ENCODE data around the gene CALN1.
A peak's percentile ranks its signal among the peaks of the same experiment; 100 is the strongest.

The CALN1 gene

GRCh38 chr7:71865172-71865571 lies 547.0 kb downstream of the CALN1 start:
- no peaks in the 10 kb centered on the region for H3K4me1 ChIP-seq (ENCODE audit: control insufficient read depth, insufficient read depth, low read length)
- no peak overlapping the region for H3K27ac ChIP-seq (ENCODE audit: extremely low read depth, low read depth, low read length)
- H3K4me3 ChIP-seq (ENCODE audit: low read depth, low read length): no peak overlapping the region
- no peak for TF ChIP-seq REPIN1 (tag by site-specific recombination; IDR thresholded peaks at IDR 0.05; ENCODE audit: low read depth)
- no peak for TF ChIP-seq YY1 (tag by site-specific recombination; IDR thresholded peaks at IDR 0.05)
- no peak for TF ChIP-seq ZNF221 (tag by site-specific recombination; IDR thresholded peaks at IDR 0.05; ENCODE audit: borderline replicate concordance)
- no peak for TF ChIP-seq ZNF654 (tag by site-specific recombination; IDR thresholded peaks at IDR 0.05; ENCODE audit: low read depth)
- no peak for TF ChIP-seq EGR2 (tag by site-specific recombination; IDR thresholded peaks at IDR 0.05; ENCODE audit: low read depth)
- no peak for TF ChIP-seq ZNF585B (tag by site-specific recombination; IDR thresholded peaks at IDR 0.05)
- no peak for TF ChIP-seq ELK4 (IDR thresholded peaks at IDR 0.05; ENCODE audit: borderline replicate concordance, low read depth, low read length)
- no peaks in the 10 kb centered on the region for H3K36me3 ChIP-seq (ENCODE audit: control insufficient read depth in 2 of 2, insufficient read depth in 1 of 2, low read length in 2 of 2)
- ChIA-PET POLR2A (no interaction called here), CTCF (no interaction called here)
- H3K9me3 ChIP-seq (ENCODE audit: control insufficient read depth, insufficient read depth, low read depth, low read length): no peaks in the 10 kb centered on the region

GRCh38 chr7:71864130-71864529 lies 548.0 kb downstream of the CALN1 start:
- ChIA-PET CTCF (no interaction called here), POLR2A (no interaction called here)

GRCh38 chr7:71860572-71860971 lies 551.6 kb downstream of the CALN1 start:
- Histone ChIP-seq H3K4me3 (ENCODE audit: low read depth, low read length) (no peak overlapping the region), H3K27ac (ENCODE audit: extremely low read depth, low read depth, low read length) (no peak overlapping the region), H3K36me3 (ENCODE audit: control insufficient read depth in 2 of 2, insufficient read depth in 1 of 2, low read length in 2 of 2) (no peaks in the 10 kb centered on the region), H3K9me3 (ENCODE audit: control insufficient read depth, insufficient read depth, low read depth, low read length) (no peaks in the 10 kb centered on the region), H3K4me1 (ENCODE audit: control insufficient read depth, insufficient read depth, low read length) (no peaks in the 10 kb centered on the region)
- ChIA-PET CTCF (no interaction called here), POLR2A (no interaction called here)
- TF ChIP-seq ZBTB17 (tag by site-specific recombination; IDR thresholded peaks at IDR 0.05) (no peak), YY2 (tag by site-specific recombination; IDR thresholded peaks at IDR 0.05) (no peak), ZNF274 (IDR thresholded peaks at IDR 0.05; ENCODE audit: low read length) (no peak), ZNF274 (tag by site-specific recombination; IDR thresholded peaks at IDR 0.05; ENCODE audit: borderline replicate concordance) (no peak), KLF10 (tag by site-specific recombination; IDR thresholded peaks at IDR 0.05) (no peak), ZEB2 (tag by site-specific recombination; IDR thresholded peaks at IDR 0.05) (no peak), GLIS2 (tag by site-specific recombination; IDR thresholded peaks at IDR 0.05) (no peak), ZBTB21 (tag by site-specific recombination; IDR thresholded peaks at IDR 0.05) (no peak), ZNF830 (tag by site-specific recombination; IDR thresholded peaks at IDR 0.05; ENCODE audit: low read depth) (no peak)

More at GRCh38 chr7:71864130-71864529, 548.0 kb downstream of the CALN1 start:
- H3K27ac ChIP-seq (ENCODE audit: extremely low read depth, low read depth, low read length): no peak overlapping the region
- H3K4me3 ChIP-seq (ENCODE audit: low read depth, low read length): no peak overlapping the region
- no peaks in the 10 kb centered on the region for H3K4me1 ChIP-seq (ENCODE audit: control insufficient read depth, insufficient read depth, low read length)
- H3K36me3 ChIP-seq (ENCODE audit: control insufficient read depth in 2 of 2, insufficient read depth in 1 of 2, low read length in 2 of 2): no peaks in the 10 kb centered on the region
- TF ChIP-seq ZBTB17 (tag by site-specific recombination; IDR thresholded peaks at IDR 0.05) (no peak), ZNF747 (tag by site-specific recombination; IDR thresholded peaks at IDR 0.05) (no peak), ZNF10 (tag by site-specific recombination; IDR thresholded peaks at IDR 0.05) (peak; percentile 89), ZNF433 (tag by site-specific recombination; IDR thresholded peaks at IDR 0.05; ENCODE audit: low read depth) (no peak), OVOL3 (tag by site-specific recombination; IDR thresholded peaks at IDR 0.05) (no peak)
- no peaks in the 10 kb centered on the region for H3K9me3 ChIP-seq (ENCODE audit: control insufficient read depth, insufficient read depth, low read depth, low read length)

- Histone ChIP-seq H3K4me3 (ENCODE audit: low read depth, low read length) (no peak overlapping the region), H3K36me3 (ENCODE audit: control insufficient read depth in 2 of 2, insufficient read depth in 1 of 2, low read length in 2 of 2) (no peaks in the 10 kb centered on the region), H3K4me1 (ENCODE audit: control insufficient read depth, insufficient read depth, low read length) (no peaks in the 10 kb centered on the region), H3K9me3 (ENCODE audit: control insufficient read depth, insufficient read depth, low read depth, low read length) (no peaks in the 10 kb centered on the region), H3K27ac (ENCODE audit: extremely low read depth, low read depth, low read length) (no peak overlapping the region)
- ChIA-PET POLR2A (no interaction called here), CTCF (no interaction called here)
- no peak for TF ChIP-seq ZNF571 (tag by site-specific recombination; IDR thresholded peaks at IDR 0.05)
- TF ChIP-seq MZF1 (tag by site-specific recombination; IDR thresholded peaks at IDR 0.05; ENCODE audit: borderline replicate concordance): no peak
- no peak for TF ChIP-seq ZFHX2 (tag by site-specific recombination; conservative IDR thresholded peaks at IDR 0.05)
- no peak for TF ChIP-seq YY1 (tag by site-specific recombination; IDR thresholded peaks at IDR 0.05)
- no peak for TF ChIP-seq ZNF792 (tag by site-specific recombination; IDR thresholded peaks at IDR 0.05)
- TF ChIP-seq ZBTB11 (tag by site-specific recombination; conservative IDR thresholded peaks at IDR 0.05; ENCODE audit: low read depth): no peak
- no peak for TF ChIP-seq ZNF138 (tag by site-specific recombination; IDR thresholded peaks at IDR 0.05; ENCODE audit: borderline replicate concordance)
- TF ChIP-seq HOXD13 (CRISPR knock-in tag; IDR thresholded peaks at IDR 0.05; ENCODE audit: borderline replicate concordance): no peak
- TF ChIP-seq ZNF624 (tag by site-specific recombination; IDR thresholded peaks at IDR 0.05): no peak
Observed at GRCh38 chr7:71857338-71857737, 554.8 kb downstream of the CALN1 start.
